Ascending aorta (tissue), 2 donors: ENCODE data around the gene ZFHX2. TPM values are rescaled to one million over a fixed set of nuclear protein-coding genes. Genes with fewer than 3 reads are reported as not detected.

ENCODE experiments used
- DNase-seq, 2 donors: peaks; one replicate each; pipeline ENCODE4 v3.0.0-alpha.2; 2019; ENCODE audit warnings: low spot score in 2 of 2
- H3K27ac ChIP-seq, 2 donors: fragments of 200-600 bp; sonication (generic); one replicate each; pipeline ENCODE4 v1.5.1; 2016 to 2017; ENCODE audit warnings: mild to moderate bottlenecking in 1 of 2
- H3K27me3 ChIP-seq: fragments of 200-600 bp; sonication (generic); one replicate; pipeline ENCODE4 v1.5.1; 2017
- H3K36me3 ChIP-seq, 2 donors: fragments of 200-600 bp; sonication (generic); one replicate each; pipeline ENCODE4 v1.5.1; 2016
- H3K4me1 ChIP-seq, 2 donors: fragments of 200-600 bp; sonication (generic); one replicate each; pipeline ENCODE4 v1.5.1; 2016 to 2017; ENCODE audit warnings: mild to moderate bottlenecking in 1 of 2
- H3K4me3 ChIP-seq, 2 donors: fragments of 200-600 bp; sonication (generic); one replicate each; pipeline ENCODE4 v1.5.1; 2016 to 2017; ENCODE audit warnings: mild to moderate bottlenecking in 1 of 2
- H3K9me3 ChIP-seq, 2 donors: fragments of 200-600 bp; sonication (generic); one replicate each; pipeline ENCODE4 v1.5.1; 2016
- intact Hi-C: fragments of 100-400 bp; cut with DNase I; formaldehyde crosslinking; loops from one replicate; pipeline ENCODE4 v1.15.1; 2023
- total RNA-seq: library from RNA; depleted of rRNA; stranded (reverse); fragments of >200 nt; gene quantifications from one replicate; pipeline ENCODE4 v1.1.0, GENCODE V29; 2016
- TF ChIP-seq, protein P1 (sequence below), 3 experiments: fragments of 200-600 bp in 2 of 3; fragments of 450-650 bp in 1 of 3; sonication (generic) in 2 of 3; IDR thresholded peaks; one replicate each; pipeline ENCODE4 v1.5.1; 2016 to 2019; ENCODE audit warnings: antibody characterized with exemption in 3 of 3, mild to moderate bottlenecking in 1 of 3, moderate library complexity in 1 of 3

ZFHX2 gene
- total RNA-seq, 1 donor from 2014 or later: 1.3 TPM

GRCh38 chr14:23566112-23566777 lies 14.7 kb upstream of the ZFHX2 start:
- no peaks in the 10 kb centered on the region for H3K27me3 ChIP-seq
- H3K36me3 ChIP-seq: no peaks in the 10 kb centered on the region
- no peaks in the 10 kb centered on the region for H3K9me3 ChIP-seq
- H3K4me1 ChIP-seq: peaks cover 0 to 8% of the 10 kb centered on the region in 2 donors
- no peak for DNase-seq
- H3K4me3 ChIP-seq: peak overlapping the region; percentile 65 to 68
- H3K27ac ChIP-seq: no peak overlapping the region
- TF ChIP-seq, protein P1, sequence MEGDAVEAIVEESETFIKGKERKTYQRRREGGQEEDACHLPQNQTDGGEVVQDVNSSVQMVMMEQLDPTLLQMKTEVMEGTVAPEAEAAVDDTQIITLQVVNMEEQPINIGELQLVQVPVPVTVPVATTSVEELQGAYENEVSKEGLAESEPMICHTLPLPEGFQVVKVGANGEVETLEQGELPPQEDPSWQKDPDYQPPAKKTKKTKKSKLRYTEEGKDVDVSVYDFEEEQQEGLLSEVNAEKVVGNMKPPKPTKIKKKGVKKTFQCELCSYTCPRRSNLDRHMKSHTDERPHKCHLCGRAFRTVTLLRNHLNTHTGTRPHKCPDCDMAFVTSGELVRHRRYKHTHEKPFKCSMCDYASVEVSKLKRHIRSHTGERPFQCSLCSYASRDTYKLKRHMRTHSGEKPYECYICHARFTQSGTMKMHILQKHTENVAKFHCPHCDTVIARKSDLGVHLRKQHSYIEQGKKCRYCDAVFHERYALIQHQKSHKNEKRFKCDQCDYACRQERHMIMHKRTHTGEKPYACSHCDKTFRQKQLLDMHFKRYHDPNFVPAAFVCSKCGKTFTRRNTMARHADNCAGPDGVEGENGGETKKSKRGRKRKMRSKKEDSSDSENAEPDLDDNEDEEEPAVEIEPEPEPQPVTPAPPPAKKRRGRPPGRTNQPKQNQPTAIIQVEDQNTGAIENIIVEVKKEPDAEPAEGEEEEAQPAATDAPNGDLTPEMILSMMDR (IDR thresholded peaks at IDR 0.05): no peak
- intact Hi-C loops: loop anchor here (10.0 kb wide), 1 partner anchor 799 kb away; the partner anchor contains the start of gene NFATC4

DNA sequence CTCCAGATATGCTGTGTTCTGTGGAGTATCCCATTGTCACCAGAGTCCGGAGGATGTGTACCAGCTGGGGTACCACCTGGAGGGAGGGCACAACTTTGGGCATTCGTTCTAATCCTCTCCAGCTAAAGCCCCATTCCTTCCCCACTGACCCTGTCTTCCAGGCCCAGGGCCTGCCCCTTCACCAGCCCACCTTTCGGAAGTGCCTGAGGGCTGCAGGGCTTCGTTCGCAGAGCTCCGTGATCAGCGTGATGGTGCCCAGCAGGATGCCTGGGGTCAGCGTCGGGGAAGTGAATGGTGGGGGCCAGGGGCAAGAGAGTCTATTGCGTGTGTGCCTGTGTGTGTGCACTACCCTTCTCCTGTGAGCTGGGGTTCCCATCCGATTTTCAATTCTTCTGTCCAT lies 14.1 kb upstream of the ZFHX2 start:
- Histone ChIP-seq H3K4me1 (peaks cover 0 to 8% of the 10 kb centered on the region in 2 donors), H3K36me3 (no peaks in the 10 kb centered on the region), H3K27me3 (no peaks in the 10 kb centered on the region), H3K9me3 (no peaks in the 10 kb centered on the region), H3K4me3 (no peak overlapping the region), H3K27ac (no peak overlapping the region)
- TF ChIP-seq, protein P1 (IDR thresholded peaks at IDR 0.05): no peak
- DNase-seq: no peak
- intact Hi-C loops: loop anchor here (10.0 kb wide), 1 partner anchor 799 kb away; the partner anchor contains the start of gene NFATC4

GRCh38 chr14:23564876-23565275 lies 13.3 kb upstream of the ZFHX2 start:
- Histone ChIP-seq H3K4me3 (no peak overlapping the region), H3K9me3 (no peaks in the 10 kb centered on the region), H3K4me1 (peaks cover 0 to 8% of the 10 kb centered on the region in 2 donors), H3K27ac (no peak overlapping the region), H3K36me3 (peaks cover 0 to 5% of the 10 kb centered on the region in 2 donors), H3K27me3 (no peaks in the 10 kb centered on the region)
- TF ChIP-seq, protein P1 (IDR thresholded peaks at IDR 0.05): no peak
- no peak for DNase-seq
- intact Hi-C loops: loop anchor here (10.0 kb wide), 1 partner anchor 800 kb away; the partner anchor contains the start of gene NFATC4

DNA sequence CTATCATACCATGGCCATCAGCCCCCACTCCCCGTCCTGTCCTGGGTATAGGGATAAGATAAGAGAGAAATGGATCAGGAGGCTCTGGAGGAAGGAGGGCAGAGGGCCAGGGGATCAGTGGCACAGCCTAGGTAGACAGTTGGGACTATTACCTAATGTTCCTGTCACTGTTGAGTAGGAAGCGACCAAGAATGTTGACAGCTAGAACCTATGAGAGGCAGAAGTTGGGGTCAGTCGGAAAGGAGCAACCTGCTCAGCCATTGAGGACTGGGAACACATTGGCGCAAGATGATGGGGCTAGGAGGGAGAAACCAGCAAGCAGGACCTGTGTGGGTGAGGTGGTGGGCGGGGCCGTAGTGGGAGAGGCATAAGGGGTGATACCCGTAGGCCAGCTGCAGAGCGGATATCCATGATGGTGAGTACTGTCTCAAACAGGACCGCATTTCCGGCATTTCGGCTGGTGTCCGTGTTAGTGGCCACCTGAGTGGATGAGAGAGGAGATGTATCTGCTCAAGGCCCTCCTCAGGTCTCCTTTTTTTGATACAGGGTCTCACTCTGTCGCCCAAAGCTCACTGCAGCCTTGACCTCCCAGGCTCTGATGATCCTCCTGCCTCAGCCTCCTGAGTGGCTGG lies 12.7 kb upstream of the ZFHX2 start:
- no peaks in the 10 kb centered on the region for H3K27me3 ChIP-seq
- no peak overlapping the region for H3K27ac ChIP-seq
- no peaks in the 10 kb centered on the region for H3K9me3 ChIP-seq
- H3K4me3 ChIP-seq: no peak overlapping the region
- intact Hi-C loops: loop anchor here (10.0 kb wide), 1 partner anchor 801 kb away; the partner anchor contains the start of gene NFATC4
- no peak for DNase-seq
- peaks cover 0 to 8% of the 10 kb centered on the region in 2 donors for H3K36me3 ChIP-seq
- peaks cover 0 to 8% of the 10 kb centered on the region in 2 donors for H3K4me1 ChIP-seq
- TF ChIP-seq, protein P1 (IDR thresholded peaks at IDR 0.05): no peak

- Histone ChIP-seq H3K36me3 (peaks cover 0 to 10% of the 10 kb centered on the region in 2 donors), H3K4me3 (no peak overlapping the region), H3K27me3 (no peaks in the 10 kb centered on the region), H3K9me3 (no peaks in the 10 kb centered on the region), H3K27ac (no peak overlapping the region), H3K4me1 (peaks cover 0 to 8% of the 10 kb centered on the region in 2 donors)
- no peak for DNase-seq
- TF ChIP-seq, protein P1 (IDR thresholded peaks at IDR 0.05): no peak
- intact Hi-C loops: loop anchor here (10.0 kb wide), 1 partner anchor 801 kb away; the partner anchor contains the start of gene NFATC4
These were observed 12.1 kb upstream of the ZFHX2 start for GRCh38 chr14:23563473-23564180.
